Smooth muscle cell of the brain vasculature (primary cell): ENCODE results near the gene APOO.

ENCODE experiments used
- DNase-seq: peaks from one replicate; pipeline ENCODE4 v3.0.0-alpha.2; 2012; ENCODE audit warnings: low read depth, low spot score

The APOO gene

GRCh38 chrX:23819385-23820234 lies 88.1 kb downstream of the APOO start:
- no peak for DNase-seq

- DNase-seq = no peak
Measured at GRCh38 chrX:23817979-23818336, 89.8 kb downstream of the APOO start.

- DNase-seq = no peak
Measured at GRCh38 chrX:23816179-23816578, 91.6 kb downstream of the APOO start.

- DNase-seq = no peak
Measured at GRCh38 chrX:23815376-23815775, 92.4 kb downstream of the APOO start.

GRCh38 chrX:23813808-23814207 lies 93.9 kb downstream of the APOO start:
- DNase-seq = no peak

GRCh38 chrX:23811656-23812055 lies 96.1 kb downstream of the APOO start:
- DNase-seq = no peak

GRCh38 chrX:23811108-23811651 lies 96.6 kb downstream of the APOO start:
- no peak for DNase-seq

- no peak for DNase-seq
Measured at GRCh38 chrX:23810279-23810678, 97.5 kb downstream of the APOO start.

GRCh38 chrX:23805389-23805788 lies 102.3 kb downstream of the APOO start:
- no peak for DNase-seq

GRCh38 chrX:23804578-23804977 lies 103.2 kb downstream of the APOO start:
- DNase-seq = no peak

GRCh38 chrX:23803931-23804381 lies 103.8 kb downstream of the APOO start:
- DNase-seq = no peak

GRCh38 chrX:23802431-23802830 lies 105.3 kb downstream of the APOO start:
- no peak for DNase-seq

GRCh38 chrX:23799469-23800065 lies 108.2 kb downstream of the APOO start:
- DNase-seq = no peak

- DNase-seq = no peak
Measured at GRCh38 chrX:23797371-23798128, 110.2 kb downstream of the APOO start.

GRCh38 chrX:23795221-23795620 lies 112.5 kb downstream of the APOO start:
- no peak for DNase-seq

GRCh38 chrX:23792861-23793553 lies 114.7 kb downstream of the APOO start:
- peak; percentile 45 for DNase-seq

- no peak for DNase-seq
Measured at GRCh38 chrX:23790155-23790497, 117.6 kb downstream of the APOO start.

- no peak for DNase-seq
Measured at GRCh38 chrX:23789386-23790154, 118.2 kb downstream of the APOO start.

- DNase-seq = no peak
Measured at GRCh38 chrX:23788946-23789345, 118.8 kb downstream of the APOO start.

- DNase-seq = no peak
Measured at GRCh38 chrX:23788521-23788920, 119.2 kb downstream of the APOO start.

GRCh38 chrX:23787745-23788118 lies 120.0 kb downstream of the APOO start:
- no peak for DNase-seq
